HUES6 (cell line): ENCODE results near the gene CHDH.

Experiments used
- H3K27ac ChIP-seq: 2 replicates; pipeline ENCODE4 v1.7.0; 2013; ENCODE audit warnings: low read depth, mild to moderate bottlenecking, low read length, inconsistent platforms
- H3K27me3 ChIP-seq: 2 replicates; pipeline ENCODE4 v1.6.1; 2013; ENCODE audit warnings: low read length; ENCODE audit not compliant: control insufficient read depth, insufficient read depth
- H3K36me3 ChIP-seq: 2 replicates; pipeline ENCODE4 v1.6.1; 2013; ENCODE audit warnings: low read length; ENCODE audit not compliant: control insufficient read depth, insufficient read depth
- H3K4me1 ChIP-seq: 2 replicates; pipeline ENCODE4 v1.6.1; 2013; ENCODE audit warnings: low read length; ENCODE audit not compliant: control insufficient read depth, insufficient read depth
- H3K4me3 ChIP-seq: 2 replicates; pipeline ENCODE4 v1.5.1; 2013; ENCODE audit warnings: low read depth, low read length
- H3K9ac ChIP-seq: one replicate; pipeline ENCODE4 v1.6.1; 2013; ENCODE audit warnings: mild to moderate bottlenecking, low read length
- H3K9me3 ChIP-seq: 2 replicates; pipeline ENCODE4 v1.6.1; 2013; ENCODE audit warnings: low read depth, low read length; ENCODE audit not compliant: control insufficient read depth, insufficient read depth

The CHDH gene

GRCh38 chr3:53805463-53806159, 40.6 kb downstream of the CHDH start:
- Histone ChIP-seq H3K9me3 (no peaks in the 10 kb centered on the region), H3K4me3 (no peak overlapping the region), H3K27ac (no peak overlapping the region), H3K27me3 (no peaks in the 10 kb centered on the region), H3K4me1 (peaks cover 17% of the 10 kb centered on the region), H3K9ac (no peak overlapping the region), H3K36me3 (no peaks in the 10 kb centered on the region)

DNA sequence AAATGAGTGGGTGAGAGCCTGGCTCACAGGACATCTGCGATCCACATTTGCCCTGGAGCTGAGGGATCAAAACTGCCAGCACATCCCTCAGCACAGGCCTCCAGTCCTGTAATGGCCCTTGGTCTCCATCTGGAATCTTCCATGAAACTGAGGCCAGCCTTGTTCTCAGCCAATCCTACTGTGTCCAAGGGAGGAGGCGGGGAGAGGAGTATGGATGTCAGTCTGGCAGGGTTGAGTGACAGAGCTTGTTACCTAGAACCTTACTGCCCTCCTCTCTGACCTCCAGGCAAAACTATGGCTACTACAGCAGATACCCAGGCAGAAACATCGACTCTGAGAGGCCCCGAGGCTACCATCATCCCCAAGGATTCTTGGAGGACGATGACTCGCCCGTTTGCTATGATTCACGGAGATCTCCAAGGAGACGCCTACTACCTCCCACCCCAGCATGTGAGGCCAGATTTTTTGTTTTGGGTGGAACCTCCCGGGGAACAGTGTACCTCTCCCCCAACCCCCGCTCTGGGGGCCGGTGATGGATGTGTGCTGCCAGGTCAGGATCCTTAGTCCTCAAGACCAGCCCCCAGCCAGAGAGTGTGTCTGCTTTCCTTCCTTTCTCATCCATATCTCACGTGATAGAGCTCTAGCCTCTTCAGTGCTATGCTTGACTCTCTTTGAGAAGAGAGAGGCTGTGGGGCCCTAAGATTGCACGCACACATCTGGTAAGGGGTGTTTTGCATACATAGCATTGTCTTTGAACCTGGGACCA, 41.3 kb downstream of the CHDH start:
- H3K27me3 ChIP-seq, result no peaks in the 10 kb centered on the region
- no peak overlapping the region for H3K9ac ChIP-seq
- H3K9me3 ChIP-seq, result no peaks in the 10 kb centered on the region
- H3K36me3 ChIP-seq, result no peaks in the 10 kb centered on the region
- H3K4me1 ChIP-seq, result peaks cover 17% of the 10 kb centered on the region
- H3K4me3 ChIP-seq, result no peak overlapping the region
- no peak overlapping the region for H3K27ac ChIP-seq

- Histone ChIP-seq H3K27ac (no peak overlapping the region), H3K36me3 (no peaks in the 10 kb centered on the region), H3K27me3 (no peaks in the 10 kb centered on the region), H3K4me1 (peaks cover 17% of the 10 kb centered on the region), H3K9ac (no peak overlapping the region), H3K9me3 (no peaks in the 10 kb centered on the region), H3K4me3 (no peak overlapping the region)
Measured at GRCh38 chr3:53803816-53804695, 42.2 kb downstream of the CHDH start.

- Histone ChIP-seq H3K27ac (no peak overlapping the region), H3K4me3 (no peak overlapping the region), H3K27me3 (no peaks in the 10 kb centered on the region), H3K9ac (no peak overlapping the region), H3K9me3 (no peaks in the 10 kb centered on the region), H3K36me3 (no peaks in the 10 kb centered on the region), H3K4me1 (peaks cover 17% of the 10 kb centered on the region)
Measured at GRCh38 chr3:53803124-53803815, 42.9 kb downstream of the CHDH start.

- H3K27me3 ChIP-seq, result no peaks in the 10 kb centered on the region
- no peak overlapping the region for H3K4me3 ChIP-seq
- H3K9ac ChIP-seq, result no peak overlapping the region
- no peaks in the 10 kb centered on the region for H3K36me3 ChIP-seq
- H3K9me3 ChIP-seq, result no peaks in the 10 kb centered on the region
- no peak overlapping the region for H3K27ac ChIP-seq
- H3K4me1 ChIP-seq, result peaks cover 17% of the 10 kb centered on the region
Measured at GRCh38 chr3:53802256-53802880, 43.9 kb downstream of the CHDH start.

- no peaks in the 10 kb centered on the region for H3K36me3 ChIP-seq
- no peak overlapping the region for H3K27ac ChIP-seq
- peaks cover 17% of the 10 kb centered on the region for H3K4me1 ChIP-seq
- H3K9ac ChIP-seq, result no peak overlapping the region
- H3K4me3 ChIP-seq, result no peak overlapping the region
- H3K9me3 ChIP-seq, result no peaks in the 10 kb centered on the region
- H3K27me3 ChIP-seq, result no peaks in the 10 kb centered on the region
Measured at GRCh38 chr3:53801319-53801718, 44.9 kb downstream of the CHDH start.

GRCh38 chr3:53800041-53800906, 45.9 kb downstream of the CHDH start:
- H3K27me3 ChIP-seq, result no peaks in the 10 kb centered on the region
- no peak overlapping the region for H3K27ac ChIP-seq

DNA sequence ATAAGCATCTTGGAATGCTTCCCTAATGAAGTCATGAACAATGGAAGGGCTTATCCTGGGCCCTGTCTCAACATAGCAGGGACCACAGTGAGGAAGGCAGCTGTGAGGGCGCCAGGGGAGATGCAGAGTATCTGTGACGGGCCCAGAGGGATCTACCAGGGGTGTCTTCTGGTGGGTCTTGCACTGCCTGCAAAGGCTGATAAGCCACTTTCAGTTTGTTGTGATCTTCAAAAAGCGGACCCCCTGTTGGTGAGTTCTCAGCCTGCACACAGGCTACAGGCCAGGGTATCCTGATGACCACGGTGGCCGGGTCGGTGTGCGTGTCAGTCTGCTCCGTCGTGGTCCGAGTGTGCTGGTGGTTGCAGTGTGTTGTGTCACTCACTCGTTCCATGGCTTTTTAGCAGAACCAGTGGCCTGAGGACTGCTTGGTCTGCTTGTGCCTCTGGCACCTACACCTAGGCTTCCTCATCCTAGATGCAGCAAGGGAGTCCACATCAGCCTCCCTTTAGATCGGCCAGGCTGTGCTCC, 46.8 kb downstream of the CHDH start:
- Histone ChIP-seq H3K4me3 (no peak overlapping the region), H3K27me3 (no peaks in the 10 kb centered on the region), H3K36me3 (no peaks in the 10 kb centered on the region), H3K27ac (no peak overlapping the region), H3K9me3 (no peaks in the 10 kb centered on the region), H3K4me1 (peaks cover 16% of the 10 kb centered on the region; the same call in 1 of the 2 replicates), H3K9ac (no peak overlapping the region)

More at GRCh38 chr3:53800041-53800906, 45.9 kb downstream of the CHDH start:
- Histone ChIP-seq H3K36me3 (no peaks in the 10 kb centered on the region), H3K4me3 (no peak overlapping the region), H3K9me3 (no peaks in the 10 kb centered on the region), H3K4me1 (peaks cover 15% of the 10 kb centered on the region), H3K9ac (no peak overlapping the region)

GRCh38 chr3:53798144-53798543, 48.1 kb downstream of the CHDH start:
- Histone ChIP-seq H3K9ac (no peak overlapping the region), H3K27ac (no peak overlapping the region), H3K4me3 (no peak overlapping the region), H3K9me3 (no peaks in the 10 kb centered on the region), H3K36me3 (no peaks in the 10 kb centered on the region), H3K27me3 (no peaks in the 10 kb centered on the region), H3K4me1 (peaks cover 10% of the 10 kb centered on the region; the same call in 1 of the 2 replicates)
